Activated CD4-positive, CD25-positive, alpha-beta regulatory T cell treated with anti-CD3 and anti-CD28 coated beads, Interleukin-2, amount 50 U/mL, for 72 hours (primary cell): ENCODE measurements around the gene B4GAT1.
A peak's percentile ranks its signal among the peaks of the same experiment; 100 is the strongest.
"Not testable (repeated sequence)": the region's sequence is repeated elsewhere in the genome, so short reads cannot be mapped to it uniquely, and the experiment has no call there.

Source experiments
- DNase-seq: peaks from one replicate; pipeline ENCODE4 v3.0.0; 2021

The B4GAT1 gene

GRCh38 chr11:66320289-66320688 lies 27.1 kb downstream of the B4GAT1 start:
- not testable (repeated sequence) for DNase-seq

GRCh38 chr11:66318600-66318970 lies 28.8 kb downstream of the B4GAT1 start:
- no peak for DNase-seq

- no peak for DNase-seq
These were observed 29.5 kb downstream of the B4GAT1 start for GRCh38 chr11:66317723-66318599.

DNA sequence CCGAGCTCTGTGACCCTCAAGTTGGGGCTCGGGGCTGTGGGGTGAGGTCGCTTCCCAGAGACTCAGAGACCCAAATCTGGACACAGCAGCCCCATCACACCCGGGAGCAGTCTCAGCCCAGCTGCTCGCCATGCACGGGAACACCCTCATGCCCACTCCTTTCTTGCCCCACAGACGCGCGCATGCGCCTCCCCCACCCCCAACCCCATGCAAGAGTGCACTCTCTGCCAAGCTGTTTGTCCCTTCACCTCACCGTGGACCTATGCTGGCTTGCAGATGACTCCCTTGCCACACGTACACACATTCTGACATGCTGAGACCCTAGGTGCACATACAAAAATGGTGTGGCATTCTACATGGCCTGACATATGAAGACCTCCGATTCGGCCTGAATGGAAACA lies 30.1 kb downstream of the B4GAT1 start:
- DNase-seq: no peak

GRCh38 chr11:66316849-66317251 lies 30.6 kb downstream of the B4GAT1 start, which contains the start of gene CD248:
Gene CD248, minus strand, starts transcription at chr11:66317044. Its CDS starts 17 bp downstream, at chr11:66317027.
- DNase-seq: no peak

- DNase-seq: no peak
These were observed 31.3 kb downstream of the B4GAT1 start for GRCh38 chr11:66315921-66316811.

- DNase-seq: no peak
These were observed 31.9 kb downstream of the B4GAT1 start for GRCh38 chr11:66315498-66315885.

GRCh38 chr11:66314561-66315497 lies 32.6 kb downstream of the B4GAT1 start:
- DNase-seq: no peak

GRCh38 chr11:66314186-66314501 lies 33.3 kb downstream of the B4GAT1 start:
- DNase-seq: no peak

GRCh38 chr11:66313321-66314185 lies 33.9 kb downstream of the B4GAT1 start:
- DNase-seq: no peak

DNA sequence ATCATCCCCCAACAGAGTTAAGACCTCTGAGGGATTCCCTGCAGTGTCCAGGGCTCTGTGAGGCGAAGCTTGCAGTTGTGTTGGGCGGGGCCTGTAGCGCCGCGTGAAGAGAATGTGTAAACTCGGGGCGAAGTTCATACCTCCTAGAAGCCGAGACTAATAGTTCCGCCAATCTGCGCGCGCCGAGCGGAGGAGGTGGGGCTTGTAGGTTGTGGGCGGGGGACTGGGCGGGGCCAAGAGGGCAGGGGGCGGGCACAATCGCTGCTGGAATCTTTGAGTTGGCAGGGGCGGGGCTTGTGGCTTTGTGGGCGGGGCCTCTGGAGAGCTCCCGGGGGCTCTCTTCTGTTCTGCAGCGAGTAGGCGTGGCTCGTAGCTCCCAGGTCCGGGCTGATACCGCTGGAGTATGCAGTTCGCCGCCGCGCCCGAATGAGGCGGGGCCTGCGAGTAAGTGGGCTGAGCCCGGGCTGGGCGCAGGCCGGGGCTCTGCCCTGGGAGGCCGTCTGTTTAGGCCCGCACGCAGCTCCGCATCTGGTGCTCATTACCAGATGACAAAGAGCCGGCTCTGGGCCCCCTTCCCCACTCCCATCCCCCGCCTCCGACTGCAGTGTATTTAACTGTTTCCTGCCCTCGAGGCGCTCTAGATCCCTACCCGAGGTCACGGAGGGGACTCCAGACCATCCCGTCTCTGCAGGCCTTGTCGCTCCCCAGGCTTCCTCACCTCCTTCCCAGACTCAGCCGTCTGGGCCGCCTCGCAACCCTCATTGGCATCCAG lies 34.7 kb downstream of the B4GAT1 start:
- peak; percentile 87 for DNase-seq

DNA sequence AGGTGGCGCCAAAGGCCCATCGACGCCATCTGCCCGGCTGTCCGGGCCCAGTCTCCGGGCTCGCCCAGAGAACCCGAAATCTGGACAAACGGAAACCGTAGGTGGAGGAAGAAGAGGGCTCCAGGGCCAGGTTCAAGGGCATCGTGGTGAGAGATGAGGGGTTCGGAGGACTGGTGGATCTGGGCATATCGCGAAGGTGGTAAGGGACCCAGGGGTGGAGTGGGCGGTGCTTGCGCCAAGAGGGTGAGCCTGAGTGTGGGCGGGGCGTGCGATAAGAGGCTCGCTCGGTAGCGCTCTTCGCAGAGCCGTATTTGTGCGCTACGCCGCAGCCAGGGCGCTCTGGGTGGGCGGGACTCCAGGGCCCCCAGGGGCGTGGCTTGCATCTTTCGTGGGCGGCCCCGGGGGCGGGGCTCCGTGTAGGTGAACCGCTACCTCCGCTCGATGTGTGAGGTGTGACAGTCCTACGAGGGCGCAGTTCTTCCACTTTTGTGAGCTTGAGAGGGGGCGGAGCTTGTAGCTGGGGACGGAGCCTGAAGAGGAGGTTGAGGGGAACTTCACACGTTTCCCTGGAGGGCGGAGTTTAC lies 35.4 kb downstream of the B4GAT1 start:
- DNase-seq: peak; percentile 91

DNA sequence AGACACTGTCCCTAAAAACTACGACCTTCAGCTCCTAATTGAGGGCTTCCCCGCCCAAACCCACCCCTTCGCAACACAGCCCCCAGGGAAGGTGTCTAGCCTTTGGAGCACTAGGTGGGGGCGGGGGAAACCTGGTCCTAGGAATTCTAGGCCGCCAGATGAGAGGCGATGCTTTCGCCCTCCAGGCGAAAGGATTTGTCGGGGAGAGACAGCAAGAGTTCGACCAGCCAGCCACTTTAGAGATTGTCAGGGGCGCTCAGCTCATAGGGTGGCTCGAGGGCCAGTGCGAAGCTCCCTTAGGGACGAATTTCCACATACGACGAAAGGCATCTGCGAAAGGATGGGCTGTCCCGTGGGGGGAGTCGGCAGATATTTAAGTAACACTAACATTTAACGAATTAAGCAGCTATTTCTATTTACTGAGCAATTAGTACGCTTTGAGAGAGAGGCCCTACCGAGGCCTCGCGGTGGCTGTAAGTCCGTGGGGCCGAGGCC lies 35.9 kb downstream of the B4GAT1 start:
- no peak for DNase-seq

GRCh38 chr11:66310803-66311440 lies 36.5 kb downstream of the B4GAT1 start:
- not testable (repeated sequence) for DNase-seq

DNA sequence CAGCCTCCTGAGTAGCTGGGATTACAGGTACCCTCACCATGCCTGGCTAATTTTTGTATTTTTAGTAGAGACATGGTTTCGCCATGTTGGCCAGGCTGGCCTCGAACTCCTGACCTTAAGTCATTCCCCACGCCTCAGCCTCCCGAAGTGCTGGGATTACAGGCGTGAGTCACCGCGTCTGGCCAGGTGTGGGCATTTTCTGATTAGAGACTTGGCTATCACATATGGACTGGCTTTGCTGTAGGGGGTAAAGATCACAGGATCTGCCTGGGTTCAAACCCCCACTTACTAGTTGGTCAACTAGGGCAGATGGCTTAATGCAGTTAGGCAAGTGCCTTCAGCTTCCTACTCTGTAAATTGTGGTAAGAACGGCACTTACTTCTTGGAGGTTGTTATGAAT lies 37.1 kb downstream of the B4GAT1 start:
- no peak for DNase-seq

GRCh38 chr11:66309475-66309874 lies 38.0 kb downstream of the B4GAT1 start:
- DNase-seq: no peak

GRCh38 chr11:66302656-66303055 lies 44.8 kb downstream of the B4GAT1 start:
- no peak for DNase-seq

- DNase-seq: no peak
These were observed 48.2 kb downstream of the B4GAT1 start for GRCh38 chr11:66299186-66299585.

DNA sequence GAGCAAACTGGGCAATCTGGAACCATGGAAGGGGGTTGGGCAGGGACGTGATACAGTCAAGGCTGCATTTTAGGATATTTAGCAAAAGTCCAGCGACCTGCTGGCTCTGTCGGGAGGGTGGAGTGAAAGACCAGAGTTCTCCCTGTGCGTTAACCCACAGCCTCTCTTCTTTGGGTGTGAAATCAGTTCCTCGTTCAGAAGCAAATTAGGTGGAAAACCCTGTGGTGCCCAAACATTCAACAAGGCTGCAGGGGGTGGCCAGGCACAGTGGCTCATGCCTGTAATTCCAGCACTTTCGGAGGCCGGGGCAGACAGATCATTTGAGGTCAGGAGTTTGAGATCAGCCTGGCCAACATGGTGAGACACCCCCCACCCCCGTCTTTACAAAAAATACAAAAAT lies 49.8 kb downstream of the B4GAT1 start:
- DNase-seq: no peak
